ENCODE results near the gene LIX1L.

Gene LIX1L

GRCh38 chr1:145962157-145963102 is 4.6 kb upstream of the LIX1L start:
- peak; percentile 50 for DNase-seq

DNA sequence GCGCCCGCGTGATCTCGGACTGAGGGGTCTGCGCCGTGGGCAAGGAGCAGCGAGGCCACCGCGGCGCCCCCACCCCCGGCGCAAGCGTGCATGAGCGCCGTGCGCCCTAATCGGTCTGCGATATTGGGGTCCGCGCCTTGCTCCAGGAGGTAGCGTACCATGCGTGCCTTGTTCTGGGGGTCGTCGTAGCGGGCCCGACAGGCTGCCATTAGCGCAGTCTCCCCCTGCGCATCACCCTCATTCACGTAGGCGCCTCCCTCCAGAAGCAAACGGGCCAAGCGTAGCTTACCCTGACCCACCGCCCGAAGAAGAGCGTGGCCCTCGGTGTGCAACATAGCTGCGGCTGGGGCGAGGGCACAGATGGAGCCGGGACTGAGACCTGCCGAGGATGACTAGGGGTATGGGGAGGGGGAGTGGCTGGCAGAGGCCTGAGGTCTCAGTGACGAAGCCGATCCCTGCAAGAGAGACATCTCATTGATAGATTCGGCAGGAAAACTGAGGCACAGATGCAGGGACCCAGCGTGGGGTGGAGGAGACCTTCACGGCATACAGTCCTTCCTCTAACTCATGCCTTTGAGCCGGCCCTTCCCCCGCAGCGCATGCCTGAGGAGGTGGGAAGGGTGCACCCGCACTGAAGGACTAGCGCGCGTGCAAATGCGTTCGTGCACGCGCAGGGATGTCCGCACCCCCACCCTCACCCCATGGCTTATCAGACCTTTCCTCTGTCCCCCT is 3.8 kb upstream of the LIX1L start:
- DNase-seq: peak; percentile 51

DNA sequence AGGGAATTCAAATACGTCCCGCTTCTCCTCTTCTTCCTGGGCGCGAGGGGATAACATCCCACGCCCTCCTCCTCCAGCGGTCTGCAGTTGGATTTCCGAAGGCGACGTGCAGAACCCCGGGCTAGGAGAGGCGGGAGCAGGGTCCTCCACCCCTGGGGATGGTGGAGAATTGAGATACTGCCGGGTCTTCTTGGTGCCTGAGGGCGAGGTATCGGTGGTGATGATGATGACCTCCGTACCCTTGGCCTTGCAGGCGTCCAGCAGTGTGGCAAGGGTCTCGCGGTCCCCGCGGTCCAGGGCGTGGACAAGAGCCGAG is 3.2 kb upstream of the LIX1L start:
- no peak for DNase-seq

- DNase-seq: peak; percentile 58
These were observed 2.8 kb upstream of the LIX1L start for GRCh38 chr1:145960468-145961108.

DNA sequence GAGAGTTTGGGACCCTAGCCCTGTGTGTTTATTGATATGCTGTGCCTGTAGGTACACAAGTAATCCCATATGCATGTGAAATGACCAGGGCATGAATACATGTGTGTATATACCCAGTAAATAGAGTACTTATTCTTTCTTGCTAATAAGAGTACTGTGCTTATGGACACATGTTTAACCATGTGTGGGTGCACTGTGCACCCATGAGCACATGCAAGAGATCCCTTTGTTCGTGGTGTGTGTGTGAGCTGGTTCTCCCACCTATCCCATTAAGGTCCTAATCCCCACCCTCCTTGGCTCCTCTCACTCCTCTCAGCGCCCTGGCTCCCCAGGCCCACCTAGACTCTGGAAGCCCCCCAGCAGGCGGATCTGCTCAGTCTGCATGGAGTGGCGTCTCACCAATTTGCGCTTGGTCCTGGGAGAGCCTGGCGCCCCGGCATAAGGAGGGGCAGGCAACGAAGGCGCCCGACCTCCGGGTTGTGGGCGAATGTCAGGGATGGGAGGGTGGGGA is 2.2 kb upstream of the LIX1L start:
- DNase-seq: no peak

- no peak for DNase-seq
These were observed 1.5 kb upstream of the LIX1L start for GRCh38 chr1:145959333-145959732.

DNA sequence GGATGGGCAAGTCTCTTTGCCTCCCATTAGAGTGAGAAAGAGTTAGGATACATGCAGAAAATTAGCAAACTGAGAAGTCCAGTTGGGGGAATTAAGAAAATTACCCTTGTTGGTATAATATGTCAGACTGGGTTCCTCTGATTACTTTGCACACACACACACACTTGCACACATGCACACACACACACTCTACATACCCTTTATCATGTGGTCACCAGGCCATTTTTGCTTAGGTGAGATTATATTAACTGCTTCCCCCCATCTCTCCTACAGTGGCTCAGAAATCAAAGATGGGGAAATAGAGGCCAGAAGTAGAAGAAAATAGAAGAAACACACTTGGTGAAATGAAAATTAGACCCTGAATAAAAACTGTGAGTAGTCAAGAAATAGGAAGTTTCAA is 917 bp upstream of the LIX1L start:
- DNase-seq: no peak

- DNase-seq: no peak
These were observed 905 bp downstream of the LIX1L start for GRCh38 chr1:145956781-145957442.

DNA sequence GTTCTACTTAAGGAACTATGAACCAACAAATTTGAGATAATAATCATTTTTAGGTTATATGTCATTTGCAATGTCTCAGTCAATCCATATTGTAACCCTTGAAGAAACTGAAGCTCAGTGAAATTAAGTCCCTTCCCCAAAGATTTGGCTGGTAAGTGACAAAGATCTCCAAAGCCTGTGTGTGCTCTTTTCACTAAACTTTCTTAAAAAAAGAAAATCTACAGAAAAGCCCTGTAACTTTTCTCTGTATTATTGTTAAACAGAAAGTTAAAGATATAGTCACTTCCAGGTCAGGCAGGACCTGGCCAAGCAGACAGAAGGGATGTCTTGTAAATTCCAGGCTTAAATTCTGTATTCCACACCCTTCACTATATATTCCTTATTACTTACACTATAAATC is 1.5 kb downstream of the LIX1L start:
- DNase-seq: no peak

DNA sequence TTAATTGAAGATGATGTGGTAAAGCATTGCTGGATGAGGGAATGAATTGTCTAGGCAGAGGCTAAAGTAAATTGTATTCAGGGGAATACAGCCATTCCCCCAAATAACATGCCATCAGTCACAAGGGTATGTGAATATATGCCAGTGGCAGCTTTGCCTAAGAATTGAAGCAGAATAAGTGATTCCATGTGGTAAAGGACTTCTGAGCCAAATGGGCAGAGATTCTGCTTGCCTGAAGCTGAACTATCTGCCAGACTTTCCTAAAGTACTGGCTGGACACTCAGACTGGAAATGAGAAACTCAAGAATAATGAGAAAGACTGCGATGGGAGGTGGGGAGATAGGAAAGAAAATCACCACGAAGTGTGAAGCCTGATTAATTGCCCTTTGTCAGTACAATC is 2.4 kb downstream of the LIX1L start:
- no peak for DNase-seq

DNA sequence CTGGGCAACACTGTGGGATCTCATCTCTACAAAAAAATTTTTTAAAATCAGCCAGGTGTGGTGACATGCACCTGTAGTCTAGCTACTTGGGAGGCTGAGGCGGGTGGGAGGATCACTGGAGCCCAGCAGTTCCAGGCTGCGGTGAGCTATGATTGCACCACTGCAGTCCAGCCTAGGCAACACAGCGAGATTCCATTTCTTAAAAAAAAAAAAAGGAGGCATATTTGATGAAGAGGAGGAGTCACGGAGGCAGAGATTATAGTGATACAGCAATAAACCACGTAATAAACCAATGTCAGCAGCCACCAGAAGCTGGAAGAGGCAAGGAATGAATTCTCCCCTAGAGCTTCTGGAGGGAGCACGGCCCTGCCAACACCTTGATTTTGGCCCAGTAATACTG is 4.0 kb downstream of the LIX1L start:
- no peak for DNase-seq

GRCh38 chr1:145952903-145953302 is 4.9 kb downstream of the LIX1L start:
- DNase-seq: no peak

DNA sequence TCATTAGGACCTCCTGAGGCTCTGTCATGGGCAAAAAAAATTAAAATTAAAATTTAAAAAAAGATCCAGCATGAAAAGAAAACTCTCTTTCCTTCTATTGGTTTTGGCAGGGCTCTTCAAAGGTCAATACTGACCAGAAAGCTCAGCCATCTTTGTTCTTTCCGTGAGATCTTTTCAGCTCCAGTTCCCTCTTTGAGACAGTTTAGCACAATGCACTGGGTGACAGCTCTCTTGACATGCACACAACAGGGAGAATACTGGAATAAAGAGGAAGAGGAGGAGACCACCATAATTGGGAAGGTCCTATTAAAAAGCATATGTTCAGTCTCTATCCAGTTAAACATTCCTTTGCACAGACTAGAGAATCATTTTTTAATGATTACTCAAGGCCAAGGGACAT is 6.3 kb downstream of the LIX1L start:
- no peak for DNase-seq

DNA sequence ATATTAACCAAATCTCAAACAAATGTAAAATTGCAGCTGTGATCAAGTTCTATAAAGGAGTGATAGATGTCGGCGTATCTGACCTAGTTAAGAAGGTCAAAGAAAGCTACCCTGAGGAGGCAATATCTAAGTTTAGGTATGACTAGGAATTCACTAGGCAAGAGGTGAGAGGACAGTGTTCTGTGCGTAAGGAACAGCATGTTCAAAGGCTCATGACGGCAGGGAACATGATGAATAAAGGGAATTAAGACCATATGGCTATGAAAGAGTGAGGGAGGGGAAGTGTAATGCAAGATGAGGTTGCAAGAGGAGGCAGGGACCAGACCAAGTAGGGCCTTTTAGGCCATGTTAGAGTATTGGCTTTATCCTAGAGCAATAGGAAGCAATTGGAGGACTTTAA is 8.6 kb downstream of the LIX1L start:
- no peak for DNase-seq

DNA sequence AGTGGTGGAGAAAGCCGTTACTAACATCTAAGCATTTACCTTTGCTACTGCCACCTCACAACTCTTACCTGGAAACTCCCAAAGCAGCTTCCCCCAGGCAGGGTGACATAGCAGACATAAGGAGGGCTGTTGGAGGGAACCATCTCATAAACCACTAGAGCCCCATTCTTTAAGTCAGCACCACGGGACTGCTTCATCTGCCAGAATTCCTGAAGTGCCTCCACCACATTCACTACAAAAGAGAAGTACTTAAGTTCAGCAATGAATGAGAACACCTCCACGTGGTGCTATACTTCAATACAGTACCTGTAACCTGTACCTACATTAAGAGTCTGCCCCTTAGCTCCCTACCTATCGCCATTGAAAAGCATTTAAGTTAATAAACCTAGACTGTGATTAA is 10.3 kb downstream of the LIX1L start:
- no peak for DNase-seq

DNA sequence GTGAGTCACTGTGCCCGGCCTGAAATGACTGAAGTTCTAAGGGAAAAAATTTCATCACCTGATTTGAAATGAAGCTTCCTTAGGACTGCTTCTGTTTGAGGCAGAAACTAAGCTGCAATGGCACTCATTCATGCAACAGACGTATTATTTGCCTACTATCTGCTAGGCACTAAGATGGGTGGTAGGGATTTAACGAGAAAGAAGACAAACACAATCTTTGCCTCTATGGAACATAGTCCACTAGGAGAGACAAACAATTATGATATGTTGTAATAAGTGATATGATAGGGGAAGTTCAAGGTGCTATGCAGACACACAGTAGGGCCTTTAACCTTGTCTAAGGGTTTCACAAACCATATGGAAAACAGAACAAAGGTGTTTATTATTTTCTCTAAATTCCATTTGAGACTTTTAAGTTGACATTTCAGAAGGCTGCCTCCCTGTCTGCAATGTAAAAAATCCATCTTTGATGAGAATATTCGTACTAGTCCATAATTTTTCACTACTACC is 11.3 kb downstream of the LIX1L start:
- no peak for DNase-seq

- no peak for DNase-seq
These were observed 13.3 kb downstream of the LIX1L start for GRCh38 chr1:145944532-145944931.

- no peak for DNase-seq
These were observed 14.9 kb downstream of the LIX1L start for GRCh38 chr1:145942871-145943270.

DNA sequence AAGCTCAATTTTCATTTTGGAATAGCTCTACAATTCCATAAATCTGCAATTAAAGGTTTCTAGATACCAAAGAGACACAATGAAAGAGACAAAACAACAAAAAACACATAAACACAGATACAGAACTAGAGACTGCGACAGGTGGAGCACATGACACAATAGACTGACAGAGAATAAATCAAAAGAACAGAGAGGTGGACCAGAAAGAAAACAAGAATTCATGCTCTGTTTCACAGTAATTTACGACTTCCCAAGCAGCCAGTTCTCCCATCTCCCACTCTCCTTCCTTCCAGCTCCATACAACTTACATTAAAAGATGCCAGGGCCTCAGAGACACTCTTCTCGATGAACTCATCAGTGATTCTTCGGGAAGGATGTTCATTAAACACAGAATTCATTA is 15.4 kb downstream of the LIX1L start:
- DNase-seq: no peak

GRCh38 chr1:145937436-145937835 is 20.4 kb downstream of the LIX1L start:
- DNase-seq: no peak

DNA sequence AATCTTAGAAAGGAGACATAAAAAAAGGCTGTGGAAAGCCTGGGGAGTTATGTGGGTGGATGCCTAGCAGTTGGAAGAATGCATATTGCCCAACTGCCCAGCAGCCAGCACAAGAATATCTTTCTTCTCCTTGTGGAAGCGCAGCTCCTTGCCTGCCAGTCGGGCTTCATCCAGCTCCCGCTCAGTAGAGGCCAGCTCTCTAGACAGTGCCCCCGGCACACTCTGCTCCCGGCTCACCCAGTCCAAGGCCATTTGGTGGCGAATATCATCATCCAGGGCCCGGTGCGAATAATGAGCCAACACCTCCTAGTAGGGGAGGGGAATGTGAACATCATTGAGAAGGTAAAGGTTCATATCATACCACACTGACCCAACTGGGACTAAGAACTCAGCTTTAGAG is 21.6 kb downstream of the LIX1L start:
- DNase-seq: no peak

GRCh38 chr1:145935708-145936107 is 22.1 kb downstream of the LIX1L start:
- no peak for DNase-seq

- DNase-seq: peak; percentile 60
These were observed 25.3 kb downstream of the LIX1L start for GRCh38 chr1:145932522-145933009.
